Smooth muscle cell (in vitro differentiated cells): ENCODE measurements around the gene MUSK. TPM values are rescaled to one million over a fixed set of nuclear protein-coding genes. Genes with fewer than 3 reads are reported as not detected.

Experiments used
- DNase-seq: peaks from one replicate; lab custom pipeline; 2025; ENCODE audit not compliant: unreplicated experiment; lab: John Stamatoyannopoulos, UW
- H2AFZ ChIP-seq: fragments of 200-600 bp; sonication (generic); 2 replicates; pipeline ENCODE4 v1.6.0; 2016; ENCODE audit warnings: antibody characterized with exemption, low read depth, mild to moderate bottlenecking
- H3F3A ChIP-seq: fragments of 200-600 bp; sonication (generic); 2 replicates; pipeline ENCODE4 v1.6.0; 2017; ENCODE audit warnings: antibody characterized with exemption, low read depth
- H3K27ac ChIP-seq: fragments of 200-600 bp; sonication (generic); 2 replicates; pipeline ENCODE4 v1.5.1; 2016; ENCODE audit warnings: low read depth, mild to moderate bottlenecking
- H3K27me3 ChIP-seq: fragments of 200-600 bp; sonication (generic); 2 replicates; pipeline ENCODE4 v1.6.1; 2016; ENCODE audit warnings: low read depth, mild to moderate bottlenecking
- H3K36me3 ChIP-seq: fragments of 200-600 bp; sonication (generic); 2 replicates; pipeline ENCODE4 v1.5.1; 2016; ENCODE audit warnings: low read depth
- H3K4me1 ChIP-seq: fragments of 200-600 bp; sonication (generic); 2 replicates; pipeline ENCODE4 v1.5.1; 2016; ENCODE audit warnings: low read depth
- H3K4me2 ChIP-seq: fragments of 200-600 bp; sonication (generic); 2 replicates; pipeline ENCODE4 v1.6.0; 2016; ENCODE audit warnings: mild to moderate bottlenecking
- H3K4me3 ChIP-seq: fragments of 200-600 bp; sonication (generic); 2 replicates; pipeline ENCODE4 v1.5.1; 2016; ENCODE audit warnings: mild to moderate bottlenecking
- H3K79me2 ChIP-seq: fragments of 200-600 bp; sonication (generic); 2 replicates; pipeline ENCODE4 v1.6.0; 2016; ENCODE audit warnings: low read depth, mild to moderate bottlenecking
- H3K9ac ChIP-seq: fragments of 200-600 bp; sonication (generic); 2 replicates; pipeline ENCODE4 v1.6.0; 2016; ENCODE audit warnings: low read depth
- H3K9me3 ChIP-seq: fragments of 200-600 bp; sonication (generic); replicated peaks from 2 replicates; pipeline ENCODE4 v1.5.1; 2016; ENCODE audit warnings: low read depth
- H4K20me1 ChIP-seq: fragments of 200-600 bp; sonication (generic); 2 replicates; pipeline ENCODE4 v1.6.0; 2016; ENCODE audit warnings: low read depth
- WGBS: methylation state at CpG from one replicate; pipeline ENCODE4 v1.1.7; 2016; ENCODE audit warnings: low lambda C conversion rate; 5-methylcytosine and 5-hydroxymethylcytosine counted together
- polyA plus RNA-seq: library from polyadenylated mRNA; unstranded; fragments of >200 nt; fragmentation: Nextera tagmentation; extraction: Ambion mirVana; gene quantifications from 2 replicates; pipeline ENCODE4 v1.2.1, GENCODE V29; 2016
- total RNA-seq: library from RNA; depleted of rRNA; stranded (reverse); fragments of >200 nt; gene quantifications from 2 replicates; pipeline ENCODE4 v1.2.3, GENCODE V29; 2014
- TF ChIP-seq, protein P1 (sequence below): fragments of 200-600 bp; sonication (generic); IDR thresholded peaks from 2 replicates; pipeline ENCODE4 v1.5.1; 2017; ENCODE audit warnings: borderline replicate concordance, mild to moderate bottlenecking, antibody characterized with exemption; ENCODE audit not compliant: insufficient read depth, poor library complexity, severe bottlenecking

The MUSK gene
- total and polyA plus RNA-seq, 2 experiments from 2014 or later = not detected

DNA sequence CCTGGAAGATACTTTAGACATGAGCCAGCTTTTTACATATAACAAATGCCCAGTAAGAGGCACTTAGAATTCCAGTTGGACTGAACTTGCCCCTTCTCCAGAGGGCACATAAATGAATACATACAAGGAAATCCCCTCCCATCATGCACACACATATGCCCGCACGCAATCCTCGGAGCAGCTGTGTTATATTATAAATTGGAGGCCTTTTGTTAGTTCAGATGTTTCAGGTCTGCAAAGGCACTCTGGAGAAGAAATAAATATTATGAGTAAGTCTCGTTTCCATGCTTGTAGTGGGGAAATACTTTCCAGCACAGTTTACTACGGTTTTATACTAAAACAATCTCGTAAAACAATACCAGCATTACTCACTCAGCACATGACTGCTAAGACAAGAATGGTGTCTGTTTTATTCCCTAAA is 17.6 kb upstream of the MUSK start:
- TF ChIP-seq, protein P1, sequence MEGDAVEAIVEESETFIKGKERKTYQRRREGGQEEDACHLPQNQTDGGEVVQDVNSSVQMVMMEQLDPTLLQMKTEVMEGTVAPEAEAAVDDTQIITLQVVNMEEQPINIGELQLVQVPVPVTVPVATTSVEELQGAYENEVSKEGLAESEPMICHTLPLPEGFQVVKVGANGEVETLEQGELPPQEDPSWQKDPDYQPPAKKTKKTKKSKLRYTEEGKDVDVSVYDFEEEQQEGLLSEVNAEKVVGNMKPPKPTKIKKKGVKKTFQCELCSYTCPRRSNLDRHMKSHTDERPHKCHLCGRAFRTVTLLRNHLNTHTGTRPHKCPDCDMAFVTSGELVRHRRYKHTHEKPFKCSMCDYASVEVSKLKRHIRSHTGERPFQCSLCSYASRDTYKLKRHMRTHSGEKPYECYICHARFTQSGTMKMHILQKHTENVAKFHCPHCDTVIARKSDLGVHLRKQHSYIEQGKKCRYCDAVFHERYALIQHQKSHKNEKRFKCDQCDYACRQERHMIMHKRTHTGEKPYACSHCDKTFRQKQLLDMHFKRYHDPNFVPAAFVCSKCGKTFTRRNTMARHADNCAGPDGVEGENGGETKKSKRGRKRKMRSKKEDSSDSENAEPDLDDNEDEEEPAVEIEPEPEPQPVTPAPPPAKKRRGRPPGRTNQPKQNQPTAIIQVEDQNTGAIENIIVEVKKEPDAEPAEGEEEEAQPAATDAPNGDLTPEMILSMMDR = no peak
- no peaks in the 10 kb centered on the region for H3K9me3 ChIP-seq
- peaks cover 9% of the 10 kb centered on the region for H3K27me3 ChIP-seq
- H2AFZ ChIP-seq = no peak overlapping the region
- no peaks in the 10 kb centered on the region for H4K20me1 ChIP-seq
- H3K27ac ChIP-seq = peak overlapping the region; percentile 63
- no peaks in the 10 kb centered on the region for H3K4me1 ChIP-seq
- WGBS = 53% methylated on average over 6 of the region's 6 CpGs
- H3K9ac ChIP-seq = peak overlapping the region; percentile 3
- H3K79me2 ChIP-seq = no peaks in the 10 kb centered on the region
- peaks cover 12% of the 10 kb centered on the region for H3F3A ChIP-seq
- H3K4me3 ChIP-seq = no peak overlapping the region
- no peaks in the 10 kb centered on the region for H3K36me3 ChIP-seq
- no peak for DNase-seq
- H3K4me2 ChIP-seq = peak overlapping the region; percentile 21

DNA sequence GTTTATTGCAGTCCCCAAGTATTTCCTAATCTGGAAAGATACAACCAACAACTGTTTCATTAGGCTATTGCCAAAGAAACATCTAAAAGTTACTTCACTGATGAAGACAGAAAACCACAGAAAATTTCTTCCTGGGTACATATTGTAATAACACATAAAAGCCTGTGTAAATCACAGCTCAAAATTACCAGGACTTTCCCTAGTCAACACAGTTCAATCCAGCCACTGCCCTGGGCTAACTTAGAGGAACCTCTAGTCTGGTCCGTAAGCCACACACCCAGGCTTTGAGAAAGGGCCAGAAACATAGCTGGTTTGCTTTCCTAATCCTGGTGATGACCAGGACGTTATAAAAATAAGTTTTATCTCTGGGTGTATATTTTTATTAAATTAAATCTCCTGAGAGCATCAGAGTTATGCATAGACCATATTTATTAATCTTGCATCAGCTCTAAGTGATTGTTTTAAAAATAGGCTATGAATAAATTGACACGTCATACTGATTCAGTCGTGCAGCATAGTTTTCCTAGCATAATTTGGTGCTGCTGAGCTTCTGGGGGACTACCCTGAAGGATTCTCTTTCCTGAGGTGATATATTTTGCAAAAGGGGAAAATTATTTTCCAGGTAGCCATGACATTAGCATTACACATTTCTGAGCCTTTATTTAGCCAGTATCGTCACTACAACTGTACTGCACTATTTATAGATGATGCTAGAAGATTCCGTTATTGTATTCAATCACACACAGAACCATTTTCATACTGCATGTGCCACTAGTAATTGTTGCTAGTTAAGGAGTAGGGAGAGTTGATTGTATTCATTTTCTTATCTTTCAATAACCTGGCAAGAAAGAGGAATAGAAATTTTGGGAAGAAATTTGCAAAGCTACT is 12.6 kb upstream of the MUSK start:
- DNase-seq = no peak
- no peak overlapping the region for H2AFZ ChIP-seq
- H3K4me1 ChIP-seq = no peaks in the 10 kb centered on the region
- no peak overlapping the region for H3K27ac ChIP-seq
- H3K4me3 ChIP-seq = no peak overlapping the region
- no peaks in the 10 kb centered on the region for H3K79me2 ChIP-seq
- H4K20me1 ChIP-seq = no peaks in the 10 kb centered on the region
- H3K36me3 ChIP-seq = no peaks in the 10 kb centered on the region
- peaks cover 4% of the 10 kb centered on the region for H3F3A ChIP-seq
- H3K4me2 ChIP-seq = no peak overlapping the region
- H3K27me3 ChIP-seq = peaks cover 9% of the 10 kb centered on the region
- TF ChIP-seq, protein P1 = no peak
- H3K9ac ChIP-seq = no peak overlapping the region
- WGBS = 79% methylated on average over 6 of the region's 6 CpGs
- no peaks in the 10 kb centered on the region for H3K9me3 ChIP-seq

DNA sequence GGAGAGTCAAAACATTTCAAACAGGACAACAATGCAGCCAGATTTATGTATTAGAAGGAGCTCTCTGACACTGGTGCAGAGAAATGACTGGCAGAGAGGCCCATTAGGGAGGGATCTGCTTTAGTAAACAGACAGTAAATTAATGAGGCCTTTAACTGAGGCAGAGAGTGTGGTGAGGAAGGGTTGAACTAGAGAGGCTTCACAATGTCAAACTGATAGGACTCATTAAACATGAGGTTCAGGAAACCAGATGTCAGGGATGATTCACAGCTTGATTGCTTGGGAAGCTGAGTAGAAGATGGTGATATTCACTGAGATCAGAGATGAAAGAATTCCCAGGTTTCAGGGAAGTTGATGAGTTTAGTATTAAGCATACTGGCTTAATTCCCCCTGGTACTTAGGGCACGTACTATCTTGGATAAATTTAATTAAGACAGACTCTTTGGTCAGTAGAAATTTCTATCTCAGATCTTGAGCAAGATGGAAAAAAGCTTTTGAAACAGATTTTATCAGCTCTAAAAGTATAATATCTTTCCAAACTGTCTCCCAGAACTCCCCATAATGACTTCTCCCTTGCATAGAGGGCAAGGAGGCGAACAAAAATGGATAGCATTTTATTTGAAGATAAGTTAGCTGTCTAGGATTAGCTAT is 8.6 kb upstream of the MUSK start:
- TF ChIP-seq, protein P1 = no peak
- H4K20me1 ChIP-seq = no peaks in the 10 kb centered on the region
- H3F3A ChIP-seq = no peaks in the 10 kb centered on the region
- H3K27ac ChIP-seq = no peak overlapping the region
- peak overlapping the region; percentile 29 for H3K4me2 ChIP-seq
- H3K4me3 ChIP-seq = no peak overlapping the region
- no peaks in the 10 kb centered on the region for H3K27me3 ChIP-seq
- no peaks in the 10 kb centered on the region for H3K36me3 ChIP-seq
- H2AFZ ChIP-seq = no peak overlapping the region
- no peaks in the 10 kb centered on the region for H3K4me1 ChIP-seq
- WGBS = 35% methylated on average over 2 of the region's 2 CpGs
- no peak for DNase-seq
- no peaks in the 10 kb centered on the region for H3K9me3 ChIP-seq
- no peaks in the 10 kb centered on the region for H3K79me2 ChIP-seq
- H3K9ac ChIP-seq = no peak overlapping the region
